Endothelial cell of umbilical vein (primary cell): ENCODE data around the gene TOLLIP. TPM values are rescaled to one million over a fixed set of nuclear protein-coding genes. Genes with fewer than 3 reads are reported as not detected.

Experiments used
- BruUV-seq: library from RNA; stranded (reverse); fragments of 400-500 nt; replicated peaks from 2 replicates; lab custom pipeline; 2021; lab: Mats Ljungman, UMichigan
- CTCF ChIA-PET: fragments of 300-600, 350-600 bp; sonication (Branson Sonifier 250); formaldehyde crosslinking; loops from one replicate; lab custom pipeline; 2021; ENCODE audit warnings: antibody characterized with exemption, inconsistent platforms; lab: Charles Lee
- POLR2A ChIA-PET: fragments of 300-600, 350-600 bp; sonication (Branson Sonifier 250); formaldehyde crosslinking; loops from one replicate; lab custom pipeline; 2021; ENCODE audit warnings: antibody characterized with exemption, inconsistent platforms; lab: Charles Lee
- DNase-seq: peaks from one replicate; pipeline ENCODE4 v3.0.0-alpha.2; 2011; ENCODE audit warnings: low read depth, low spot score
- FAIRE-seq: peaks from 2 replicates; lab custom pipeline; 2011; peaks lifted over from hg19 to GRCh38; lab: Jason Lieb, UNC
- H2AFZ ChIP-seq: 2 replicates; pipeline ENCODE4 v1.6.0; 2012; ENCODE audit warnings: low read depth, low read length, control low read depth, inconsistent platforms
- H3K27ac ChIP-seq: 2 replicates; pipeline ENCODE4 v1.5.1; 2011; ENCODE audit warnings: low read depth, mild to moderate bottlenecking, control low read depth, low read length, moderate library complexity; ENCODE audit not compliant: insufficient read depth
- H3K27me3 ChIP-seq, 2 experiments: 2 replicates each; pipeline versions ENCODE4 v1.6.0 to v1.6.1; 2011; ENCODE audit warnings: low read length in 2 of 2, mixed read lengths in 1 of 2; ENCODE audit not compliant: control insufficient read depth in 2 of 2, insufficient read depth in 2 of 2
- H3K36me3 ChIP-seq, 2 experiments: 2 replicates in 1 of 2; 3 replicates in 1 of 2; pipeline ENCODE4 v1.5.1; 2011; ENCODE audit warnings: low read length in 2 of 2, mild to moderate bottlenecking in 1 of 2, moderate library complexity in 1 of 2; ENCODE audit not compliant: control insufficient read depth in 2 of 2, insufficient read depth in 2 of 2; ENCODE audit errors: extremely low read depth in 1 of 2
- H3K4me1 ChIP-seq: 3 replicates; pipeline ENCODE4 v1.5.1; 2011; ENCODE audit warnings: mild to moderate bottlenecking, low read length; ENCODE audit not compliant: control insufficient read depth, insufficient read depth; ENCODE audit errors: extremely low read depth
- H3K4me2 ChIP-seq: 2 replicates; pipeline ENCODE4 v1.6.1; 2011; ENCODE audit warnings: low read length, control low read depth, mixed read lengths; ENCODE audit not compliant: insufficient read depth
- H3K4me3 ChIP-seq, 3 experiments: fragments of 200-600 bp in 1 of 3; sonication (generic), shearing (Covaris generic) in 1 of 3; replicated peaks in 1 of 3; 2 replicates each; pipeline ENCODE4 v1.5.1; 2011 to 2016; ENCODE audit warnings: control low read depth in 3 of 3, low read length in 3 of 3, mild to moderate bottlenecking in 2 of 3, inconsistent platforms in 1 of 3, low read depth in 1 of 3, moderate library complexity in 1 of 3; ENCODE audit not compliant: insufficient read depth in 1 of 3
- H3K79me2 ChIP-seq: 2 replicates; pipeline ENCODE4 v1.6.0; 2012; ENCODE audit warnings: low read length, inconsistent platforms; ENCODE audit not compliant: control insufficient read depth, insufficient read depth
- H3K9ac ChIP-seq: replicated peaks from 2 replicates; pipeline ENCODE3; 2011; ENCODE audit warnings: low read length, control low read depth; ENCODE audit not compliant: insufficient read depth; ENCODE audit errors: extremely low read depth
- H3K9me1 ChIP-seq: replicated peaks from 3 replicates; pipeline ENCODE4 v1.6.0; 2011; ENCODE audit warnings: mild to moderate bottlenecking, low read length; ENCODE audit not compliant: control insufficient read depth, insufficient read depth; ENCODE audit errors: extremely low read depth
- H3K9me3 ChIP-seq: replicated peaks from 2 replicates; pipeline ENCODE4 v1.5.1; 2012; ENCODE audit warnings: low read length, inconsistent platforms; ENCODE audit not compliant: control insufficient read depth, insufficient read depth
- H4K20me1 ChIP-seq: replicated peaks from 2 replicates; pipeline ENCODE3; 2011; ENCODE audit warnings: mild to moderate bottlenecking, low read length; ENCODE audit not compliant: control insufficient read depth, insufficient read depth; ENCODE audit errors: extremely low read depth
- EZH2 ChIP-seq: IDR thresholded peaks from 2 replicates; pipeline ENCODE4 v1.6.1; 2012; ENCODE audit warnings: borderline replicate concordance, low read depth, mild to moderate bottlenecking, moderate library complexity, low read length, inconsistent platforms; ENCODE audit not compliant: severe bottlenecking
- FOS ChIP-seq: IDR thresholded peaks from 2 replicates; pipeline ENCODE4 v1.6.1; 2011; ENCODE audit warnings: mild to moderate bottlenecking, low read length, moderate library complexity, borderline replicate concordance; ENCODE audit not compliant: insufficient read depth
- GATA2 ChIP-seq: IDR thresholded peaks from 2 replicates; pipeline ENCODE4 v1.7.0; 2011; ENCODE audit warnings: low read depth, mild to moderate bottlenecking, moderate library complexity, mixed read lengths, low read length; ENCODE audit not compliant: insufficient read length, insufficient read depth
- JUN ChIP-seq: IDR thresholded peaks from 2 replicates; pipeline ENCODE4 v1.6.1; 2011; ENCODE audit warnings: borderline replicate concordance, low read depth; ENCODE audit not compliant: insufficient read length, insufficient read depth
- MAX ChIP-seq: IDR thresholded peaks from 2 replicates; pipeline ENCODE4 v1.6.1; 2011; ENCODE audit not compliant: insufficient read depth, insufficient read length
- MYC ChIP-seq: IDR thresholded peaks from one replicate; pipeline ENCODE4 v1.6.1; 2011; ENCODE audit warnings: mild to moderate bottlenecking, low read depth, low read length
- POLR2A ChIP-seq: IDR thresholded peaks from 2 replicates; pipeline ENCODE4 v1.6.1; 2012; ENCODE audit warnings: low read depth, mild to moderate bottlenecking, control low read depth, low read length
- POLR2AphosphoS5 ChIP-seq: IDR thresholded peaks from 2 replicates; pipeline ENCODE4 v1.6.1; 2012; ENCODE audit warnings: low read depth, mild to moderate bottlenecking, control low read depth, low read length, moderate library complexity; ENCODE audit not compliant: insufficient read depth
- dilution Hi-C: fragments of 300-500 bp; cut with MboI; formaldehyde crosslinking; loops from one replicate; pipeline ENCODE4 v1.15.0; 2019; ENCODE audit warnings: low sequenced_read_pairs; ENCODE audit not compliant: extremely low pct_ligation_motif_present
- intact Hi-C: fragments of 100-400 bp; cut with micrococcal nuclease; formaldehyde crosslinking; loops from one replicate; pipeline ENCODE4 v1.10.0; 2022
- polyA plus RNA-seq, 4 experiments: library from polyadenylated mRNA; depleted of rRNA in 3 of 4; stranded (reverse) in 3 of 4; unstranded in 1 of 4; fragments of >200 nt; gene quantifications; 2 replicates each; pipeline versions ENCODE4 v1.2.1 to v1.2.3, GENCODE V29; 2011 to 2012; ENCODE audit warnings: missing spikeins in 1 of 4
- total RNA-seq: library from RNA; stranded (reverse); gene quantifications from 2 replicates; pipeline ENCODE4 v1.2.3, GENCODE V29; 2021
- TF ChIP-seq, protein P1 (sequence below), 2 donors: IDR thresholded peaks; 1 replicate in 1 of 2; 2 replicates in 1 of 2; pipeline ENCODE4 v1.5.1; 2011; ENCODE audit warnings: low read length in 2 of 2, mild to moderate bottlenecking in 2 of 2, moderate library complexity in 2 of 2, control low read depth in 1 of 2, inconsistent platforms in 1 of 2, low read depth in 1 of 2; ENCODE audit not compliant: insufficient read depth in 1 of 2; ENCODE audit errors: extremely low read depth in 1 of 2

The TOLLIP gene
- total and polyA plus RNA-seq, 2 donors (not counting 3 experiments of a cell fraction or from before 2014, with no cell fraction given): 49.6 to 64.8 TPM

- Histone ChIP-seq H3K27me3 (no peaks in the 10 kb centered on the region), H3K4me3 (no peak overlapping the region), H4K20me1 (no peaks in the 10 kb centered on the region), H3K4me1 (peaks cover 6% of the 10 kb centered on the region), H3K9me1 (no peaks in the 10 kb centered on the region), H3K4me2 (no peak overlapping the region), H3K36me3 (peaks cover 3 to 47% of the 10 kb centered on the region in 2 experiments), H3K79me2 (no peaks in the 10 kb centered on the region), H3K9ac (no peak overlapping the region), H3K27ac (no peak overlapping the region), H3K9me3 (no peaks in the 10 kb centered on the region), H2AFZ (no peak overlapping the region)
- DNase-seq: no peak
- no peak for FAIRE-seq
- intact Hi-C loops (no loop called here), dilution Hi-C loops (no loop called here)
- ChIA-PET POLR2A (no interaction called here), CTCF (no interaction called here)
- BruUV-seq: no TSS peak
- no peak for TF ChIP-seq JUN
- TF ChIP-seq POLR2AphosphoS5: no peak
- TF ChIP-seq, protein P1, sequence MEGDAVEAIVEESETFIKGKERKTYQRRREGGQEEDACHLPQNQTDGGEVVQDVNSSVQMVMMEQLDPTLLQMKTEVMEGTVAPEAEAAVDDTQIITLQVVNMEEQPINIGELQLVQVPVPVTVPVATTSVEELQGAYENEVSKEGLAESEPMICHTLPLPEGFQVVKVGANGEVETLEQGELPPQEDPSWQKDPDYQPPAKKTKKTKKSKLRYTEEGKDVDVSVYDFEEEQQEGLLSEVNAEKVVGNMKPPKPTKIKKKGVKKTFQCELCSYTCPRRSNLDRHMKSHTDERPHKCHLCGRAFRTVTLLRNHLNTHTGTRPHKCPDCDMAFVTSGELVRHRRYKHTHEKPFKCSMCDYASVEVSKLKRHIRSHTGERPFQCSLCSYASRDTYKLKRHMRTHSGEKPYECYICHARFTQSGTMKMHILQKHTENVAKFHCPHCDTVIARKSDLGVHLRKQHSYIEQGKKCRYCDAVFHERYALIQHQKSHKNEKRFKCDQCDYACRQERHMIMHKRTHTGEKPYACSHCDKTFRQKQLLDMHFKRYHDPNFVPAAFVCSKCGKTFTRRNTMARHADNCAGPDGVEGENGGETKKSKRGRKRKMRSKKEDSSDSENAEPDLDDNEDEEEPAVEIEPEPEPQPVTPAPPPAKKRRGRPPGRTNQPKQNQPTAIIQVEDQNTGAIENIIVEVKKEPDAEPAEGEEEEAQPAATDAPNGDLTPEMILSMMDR (IDR thresholded peaks at IDR 0.05; ENCODE audit: extremely low read depth in 1 of 2, insufficient read depth in 1 of 2, low read depth in 1 of 2, low read length in 2 of 2): no peak
- no peak for TF ChIP-seq POLR2A
- TF ChIP-seq MAX: no peak
These were observed 25.5 kb downstream of the TOLLIP start for GRCh38 chr11:1283906-1284305.

DNA sequence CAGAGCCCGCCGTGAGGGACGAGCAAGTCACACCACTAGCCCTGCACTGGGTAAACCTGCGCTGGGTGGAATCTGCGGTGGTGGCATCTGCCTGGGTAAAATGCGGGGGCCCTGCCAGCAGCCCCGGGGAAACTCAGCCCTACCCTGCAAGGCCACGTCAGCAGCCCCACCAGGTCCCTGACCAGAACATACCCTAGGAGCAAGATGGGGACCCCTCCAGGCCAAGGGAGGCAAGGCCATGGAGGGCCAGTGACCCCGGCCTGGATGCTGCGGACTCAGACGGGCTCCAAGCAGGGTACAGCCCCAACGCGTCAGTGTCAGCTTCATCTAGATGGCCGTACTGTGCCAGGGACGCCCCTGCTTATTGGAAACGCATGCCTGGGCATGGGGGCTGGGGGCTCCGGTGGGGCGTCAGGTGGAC, 26.3 kb downstream of the TOLLIP start:
- CTCF ChIA-PET: no interaction called here
- peaks cover 6% of the 10 kb centered on the region for H3K4me1 ChIP-seq

More for the DNA sequence above, 26.3 kb downstream of the TOLLIP start:
- Histone ChIP-seq H3K9me1 (no peaks in the 10 kb centered on the region), H3K27me3 (no peaks in the 10 kb centered on the region), H3K9me3 (no peaks in the 10 kb centered on the region), H3K4me2 (no peak overlapping the region), H3K9ac (no peak overlapping the region), H4K20me1 (no peaks in the 10 kb centered on the region), H3K36me3 (peaks cover 3 to 42% of the 10 kb centered on the region in 2 experiments), H3K4me3 (no peak overlapping the region), H2AFZ (no peak overlapping the region), H3K79me2 (no peaks in the 10 kb centered on the region), H3K27ac (no peak overlapping the region)
- intact Hi-C loops (no loop called here), dilution Hi-C loops (no loop called here)
- POLR2A ChIA-PET: no interaction called here
- TF ChIP-seq, protein P1 (IDR thresholded peaks at IDR 0.05; ENCODE audit: extremely low read depth in 1 of 2, insufficient read depth in 1 of 2, low read depth in 1 of 2, low read length in 2 of 2): no peak
- no peak for TF ChIP-seq POLR2AphosphoS5
- TF ChIP-seq POLR2A: no peak
- no peak for TF ChIP-seq GATA2
- no peak for TF ChIP-seq FOS
- TF ChIP-seq JUN: no peak
- TF ChIP-seq MAX: no peak
- no peak for TF ChIP-seq MYC
- no peak for TF ChIP-seq EZH2
- DNase-seq (no peak), FAIRE-seq (no peak)
- no TSS peak for BruUV-seq
